OCI-M2 (cell line): ENCODE data around the gene TPRN.

Experiments
- DNase-seq: peaks from one replicate; lab custom pipeline; 2025; ENCODE audit not compliant: unreplicated experiment; lab: John Stamatoyannopoulos, UW

The TPRN gene

GRCh38 chr9:137174722-137175293 is 25.7 kb downstream of the TPRN start:
- no peak for DNase-seq

- no peak for DNase-seq
Measured at GRCh38 chr9:137173796-137174664, 26.5 kb downstream of the TPRN start.

- DNase-seq: no peak
Measured at GRCh38 chr9:137172901-137173795, 27.4 kb downstream of the TPRN start.

GRCh38 chr9:137171149-137171900 is 29.2 kb downstream of the TPRN start:
- no peak for DNase-seq

GRCh38 chr9:137170486-137171148 is 29.9 kb downstream of the TPRN start:
- DNase-seq: no peak

- DNase-seq: no peak
Measured at GRCh38 chr9:137169896-137170358, 30.6 kb downstream of the TPRN start, which contains the start of gene LRRC26. TSS of gene LRRC26 (minus strand) at chr9:137170051. CDS start at chr9:137169943, 108 bp downstream.

GRCh38 chr9:137168904-137169856 is 31.4 kb downstream of the TPRN start:
- DNase-seq: no peak

GRCh38 chr9:137168573-137168903 is 32.0 kb downstream of the TPRN start:
- no peak for DNase-seq

GRCh38 chr9:137167747-137168572 is 32.6 kb downstream of the TPRN start:
- peak; percentile 4 for DNase-seq

GRCh38 chr9:137167277-137167746 is 33.2 kb downstream of the TPRN start:
- DNase-seq: no peak

GRCh38 chr9:137166380-137167229 is 33.9 kb downstream of the TPRN start:
- DNase-seq: no peak

- DNase-seq: no peak
Measured at GRCh38 chr9:137165250-137165836, 35.2 kb downstream of the TPRN start.

GRCh38 chr9:137164370-137165249 is 35.9 kb downstream of the TPRN start:
- DNase-seq: no peak

GRCh38 chr9:137163805-137164204 is 36.7 kb downstream of the TPRN start:
- no peak for DNase-seq

- DNase-seq: no peak
Measured at GRCh38 chr9:137163365-137163715, 37.2 kb downstream of the TPRN start.
